Psoas muscle (tissue), 8 donors: ENCODE data around the gene BICRAL. TPM values are rescaled to one million over a fixed set of nuclear protein-coding genes. Genes with fewer than 3 reads are reported as not detected.

Experiments
- ATAC-seq, 4 donors: fragments of 200-7000 bp; cut with Tn5 transposase; one replicate each; pipeline ENCODE4 v1.9.1; 2020; ENCODE audit warnings: moderate library complexity in 3 of 4, mild to moderate bottlenecking in 2 of 4
- DNase-seq, 2 donors: peaks; one replicate each; pipeline ENCODE4 v3.0.0-alpha.2; 2020
- H3K27ac ChIP-seq: fragments of 200-600 bp; one replicate; pipeline ENCODE4 v1.8.0; 2022
- H3K27me3 ChIP-seq, 3 donors: fragments of 200-600 bp in 1 of 3; one replicate each; pipeline versions ENCODE4 v1.6.1 to v1.8.0; 2013 to 2022; ENCODE audit warnings: low read length in 2 of 3, mild to moderate bottlenecking in 2 of 3, moderate library complexity in 1 of 3; ENCODE audit not compliant: insufficient read depth in 3 of 3
- H3K36me3 ChIP-seq, 2 donors: fragments of 200-600 bp in 1 of 2; one replicate each; pipeline versions ENCODE4 v1.6.1 to v1.8.0; 2013 to 2022; ENCODE audit warnings: low read depth in 1 of 2, mild to moderate bottlenecking in 1 of 2, moderate library complexity in 1 of 2; ENCODE audit not compliant: insufficient read depth in 1 of 2
- H3K4me1 ChIP-seq: fragments of 200-600 bp; one replicate; pipeline ENCODE4 v1.8.0; 2022
- H3K4me3 ChIP-seq: fragments of 200-600 bp; one replicate; pipeline ENCODE4 v1.8.0; 2022; ENCODE audit warnings: mild to moderate bottlenecking
- H3K9me3 ChIP-seq: fragments of 200-600 bp; one replicate; pipeline ENCODE4 v1.8.0; 2022
- WGBS, 3 donors: extraction: QIAGEN DNeasy Blood & Tissue Kit; methylation state at CpG; one replicate each; pipeline versions ENCODE4 v1.1.6 to v1.1.7; 2013; 5-methylcytosine and 5-hydroxymethylcytosine counted together
- intact Hi-C, 2 donors: fragments of 100-400 bp; cut with DNase I; formaldehyde crosslinking; loops; one replicate each; pipeline versions ENCODE4 v1.11.0 to v1.14.2; 2022
- polyA plus RNA-seq, 3 donors: library from polyadenylated mRNA; stranded (reverse); fragments of 200-250 nt; gene quantifications; one replicate each; pipeline ENCODE4 v1.2.3, GENCODE V29; 2013
- total RNA-seq, 4 donors: library from RNA; stranded (reverse); fragmentation: NEBNext Ultra II Directional in 2 of 4; extraction: Animal tissue kit (Norgen Biotek cat#: 25700) in 2 of 4; gene quantifications; one replicate each; pipeline versions ENCODE4 v1.2.1 to v1.2.4, GENCODE V29; 2021 to 2023
- TF ChIP-seq, protein P1 (sequence below): fragments of 200-600 bp; IDR thresholded peaks from one replicate; pipeline ENCODE4 v1.8.0; 2022; ENCODE audit warnings: antibody characterized with exemption
- donor health status: healthy with polysubstance abuse.
- donor health status: DM: no; HTN: no; CAD: no; lungs with moderate emphysema.
- donor health status: Bipolar disorder and iron deficiency.
- donor health status: healthy.
- donor health status: DM: yes; HTN: yes; CAD: no.
- donor health status: DM: no; HTN: no; CAD: no.
- donor health status: DM: no; HTN: no; CAD: no.
- donor health status: DM: yes; HTN: yes; CAD: no.

Gene BICRAL
- total and polyA plus RNA-seq, 7 donors: 2.8 to 12.2 (median 6.2) TPM

DNA sequence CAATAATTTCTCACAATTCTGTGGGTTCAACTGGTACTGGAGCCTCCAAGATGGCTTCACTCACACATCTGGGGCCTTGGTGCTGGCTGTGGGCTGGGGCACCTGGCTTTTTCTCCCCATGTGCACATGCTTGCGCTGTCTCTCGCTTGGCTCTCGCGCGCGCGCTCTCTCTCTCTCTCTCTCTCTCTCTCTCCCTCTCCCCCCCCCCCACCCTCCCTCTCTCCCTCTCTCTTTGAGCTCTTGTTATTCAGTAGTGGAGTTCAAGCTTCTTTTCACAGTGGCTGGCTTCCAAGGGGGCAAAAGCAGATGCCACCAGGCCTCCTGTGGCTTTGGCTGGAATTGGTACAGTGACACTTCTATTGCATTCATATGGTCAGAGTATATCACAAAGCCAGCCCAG lies 25.1 kb upstream of the BICRAL start:
- intact Hi-C loops: no loop called here

DNA sequence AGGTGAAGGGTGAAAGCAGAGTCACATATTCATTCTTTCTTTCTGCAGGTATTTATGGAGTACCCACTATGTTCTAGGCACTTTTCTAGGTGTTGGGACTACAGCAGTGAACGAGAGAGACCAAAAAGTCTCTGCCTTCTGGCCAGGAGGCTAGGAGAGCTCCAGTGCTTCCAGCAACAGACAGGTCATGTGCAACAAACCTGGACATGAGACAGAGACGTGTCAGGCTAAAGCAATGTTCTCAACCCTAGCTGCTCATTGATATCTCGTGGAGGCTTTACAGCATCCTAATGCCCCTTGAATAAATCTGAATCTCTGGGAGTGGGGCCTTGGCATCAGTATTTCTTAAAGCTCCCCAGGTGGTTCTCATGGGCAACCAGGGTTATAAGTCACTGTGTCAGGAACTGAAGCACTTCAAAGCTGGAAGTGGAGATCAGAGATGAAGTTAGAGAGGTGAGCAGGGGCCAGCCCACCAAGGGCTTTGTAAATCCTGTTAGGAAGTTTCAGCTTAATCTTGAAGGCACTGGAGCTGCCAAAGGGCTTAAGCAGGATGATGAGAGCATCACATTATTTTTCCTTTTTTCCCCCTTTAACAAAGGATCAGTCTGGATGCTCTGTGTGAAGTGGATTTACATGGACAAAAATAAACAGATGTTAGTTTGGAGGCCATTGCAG lies 23.0 kb upstream of the BICRAL start:
- Histone ChIP-seq H3K9me3 (no peaks in the 10 kb centered on the region), H3K4me3 (no peak overlapping the region), H3K27me3 (no peaks in the 10 kb centered on the region), H3K4me1 (peaks cover 4% of the 10 kb centered on the region), H3K36me3 (no peaks in the 10 kb centered on the region), H3K27ac (no peak overlapping the region)
- intact Hi-C loops: no loop called here
- peak in 3 of 4 donors; percentile 42 to 80 (median 70) for ATAC-seq
- no peak for DNase-seq
- TF ChIP-seq, protein P1, sequence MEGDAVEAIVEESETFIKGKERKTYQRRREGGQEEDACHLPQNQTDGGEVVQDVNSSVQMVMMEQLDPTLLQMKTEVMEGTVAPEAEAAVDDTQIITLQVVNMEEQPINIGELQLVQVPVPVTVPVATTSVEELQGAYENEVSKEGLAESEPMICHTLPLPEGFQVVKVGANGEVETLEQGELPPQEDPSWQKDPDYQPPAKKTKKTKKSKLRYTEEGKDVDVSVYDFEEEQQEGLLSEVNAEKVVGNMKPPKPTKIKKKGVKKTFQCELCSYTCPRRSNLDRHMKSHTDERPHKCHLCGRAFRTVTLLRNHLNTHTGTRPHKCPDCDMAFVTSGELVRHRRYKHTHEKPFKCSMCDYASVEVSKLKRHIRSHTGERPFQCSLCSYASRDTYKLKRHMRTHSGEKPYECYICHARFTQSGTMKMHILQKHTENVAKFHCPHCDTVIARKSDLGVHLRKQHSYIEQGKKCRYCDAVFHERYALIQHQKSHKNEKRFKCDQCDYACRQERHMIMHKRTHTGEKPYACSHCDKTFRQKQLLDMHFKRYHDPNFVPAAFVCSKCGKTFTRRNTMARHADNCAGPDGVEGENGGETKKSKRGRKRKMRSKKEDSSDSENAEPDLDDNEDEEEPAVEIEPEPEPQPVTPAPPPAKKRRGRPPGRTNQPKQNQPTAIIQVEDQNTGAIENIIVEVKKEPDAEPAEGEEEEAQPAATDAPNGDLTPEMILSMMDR: no peak
- WGBS, 3 donors: 43 to 79% (median 48%) methylated on average over 3 of the region's 3 CpGs

More for the DNA sequence above, 25.1 kb upstream of the BICRAL start:
- H3K4me1 ChIP-seq: peaks cover 9% of the 10 kb centered on the region
- H3K27me3 ChIP-seq: no peaks in the 10 kb centered on the region
- ATAC-seq: no peak
- 61 to 87% (median 85%) methylated on average over 7 of the region's 7 CpGs for WGBS, 3 donors
- H3K4me3 ChIP-seq: no peak overlapping the region
- H3K27ac ChIP-seq: no peak overlapping the region
- DNase-seq: no peak
- H3K9me3 ChIP-seq: no peaks in the 10 kb centered on the region
- TF ChIP-seq, protein P1: no peak
- no peaks in the 10 kb centered on the region for H3K36me3 ChIP-seq

DNA sequence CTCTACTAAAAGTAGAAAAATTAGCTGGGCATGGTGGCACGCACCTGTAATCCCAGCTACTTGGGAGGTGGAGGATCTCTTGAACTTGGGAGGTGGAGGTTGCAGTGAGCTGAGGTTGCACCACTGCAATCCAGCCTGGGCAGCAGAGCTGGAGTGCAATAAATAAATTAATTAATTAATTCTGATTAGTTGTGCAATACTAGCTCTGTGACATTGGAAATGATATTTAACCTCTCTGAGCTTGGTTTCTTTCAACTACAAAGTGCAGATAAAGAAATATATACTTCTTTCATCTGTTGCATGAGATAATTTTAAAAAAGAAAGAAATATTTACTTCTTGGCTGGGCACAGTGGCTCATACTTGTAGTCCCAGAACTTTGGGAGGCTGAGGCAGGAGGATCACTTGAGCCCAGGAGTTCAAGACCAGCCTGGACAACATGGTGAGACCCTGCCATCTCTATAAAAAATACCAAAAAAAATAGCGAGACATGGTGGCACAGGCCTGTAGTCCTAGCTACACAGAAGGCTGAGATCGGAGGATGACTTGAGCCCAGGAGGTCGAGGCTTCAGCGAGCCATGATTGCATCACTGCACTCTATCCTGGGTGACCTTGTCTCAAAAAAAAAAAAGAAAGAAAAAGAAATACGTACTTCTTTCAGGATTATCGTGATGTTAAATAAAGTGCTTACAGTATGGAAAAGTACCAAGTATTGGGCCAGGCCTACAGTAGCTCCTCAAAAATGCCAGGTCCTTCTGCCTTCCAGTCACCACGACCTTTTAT lies 20.4 kb upstream of the BICRAL start:
- H3K27me3 ChIP-seq: no peaks in the 10 kb centered on the region
- ATAC-seq: no peak
- WGBS, 3 donors: 89 to 93% (median 92%) methylated on average over 8 of the region's 8 CpGs
- no peaks in the 10 kb centered on the region for H3K36me3 ChIP-seq
- no peaks in the 10 kb centered on the region for H3K9me3 ChIP-seq
- TF ChIP-seq, protein P1: no peak
- intact Hi-C loops: no loop called here
- peaks cover 13% of the 10 kb centered on the region for H3K4me1 ChIP-seq
- H3K4me3 ChIP-seq: no peak overlapping the region
- H3K27ac ChIP-seq: no peak overlapping the region
- no peak for DNase-seq

DNA sequence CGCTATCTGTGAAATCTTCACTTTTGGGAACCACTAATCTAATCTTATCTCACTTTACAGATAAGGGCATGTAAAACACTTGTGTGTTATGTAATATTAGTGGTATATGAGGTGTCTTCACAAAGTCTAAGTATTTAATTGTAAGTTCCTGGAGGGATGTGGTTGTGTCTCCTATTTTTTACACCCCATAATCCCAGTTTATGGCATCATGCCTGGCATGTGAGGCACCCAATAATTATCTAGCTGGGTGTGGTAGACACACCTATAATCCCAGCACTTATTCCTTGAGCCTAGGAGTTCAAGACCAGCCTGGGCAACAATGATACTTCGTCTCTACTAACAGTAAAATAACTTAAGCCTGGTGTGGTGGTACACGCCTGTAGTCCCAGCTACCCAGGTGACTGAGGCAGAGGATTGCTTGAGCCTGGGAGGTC lies 19.4 kb upstream of the BICRAL start:
- no peak for ATAC-seq
- Histone ChIP-seq H3K9me3 (no peaks in the 10 kb centered on the region), H3K27me3 (no peaks in the 10 kb centered on the region), H3K4me3 (no peak overlapping the region), H3K36me3 (no peaks in the 10 kb centered on the region), H3K27ac (no peak overlapping the region), H3K4me1 (peaks cover 13% of the 10 kb centered on the region)
- intact Hi-C loops: no loop called here
- WGBS, 3 donors: 97 to 98% (median 98%) methylated on average over 3 of the region's 3 CpGs
- DNase-seq: no peak
- TF ChIP-seq, protein P1: no peak
